ENCODE results near the gene VAC14.
A peak's percentile ranks its signal among the peaks of the same experiment; 100 is the strongest.

VAC14 gene

DNA sequence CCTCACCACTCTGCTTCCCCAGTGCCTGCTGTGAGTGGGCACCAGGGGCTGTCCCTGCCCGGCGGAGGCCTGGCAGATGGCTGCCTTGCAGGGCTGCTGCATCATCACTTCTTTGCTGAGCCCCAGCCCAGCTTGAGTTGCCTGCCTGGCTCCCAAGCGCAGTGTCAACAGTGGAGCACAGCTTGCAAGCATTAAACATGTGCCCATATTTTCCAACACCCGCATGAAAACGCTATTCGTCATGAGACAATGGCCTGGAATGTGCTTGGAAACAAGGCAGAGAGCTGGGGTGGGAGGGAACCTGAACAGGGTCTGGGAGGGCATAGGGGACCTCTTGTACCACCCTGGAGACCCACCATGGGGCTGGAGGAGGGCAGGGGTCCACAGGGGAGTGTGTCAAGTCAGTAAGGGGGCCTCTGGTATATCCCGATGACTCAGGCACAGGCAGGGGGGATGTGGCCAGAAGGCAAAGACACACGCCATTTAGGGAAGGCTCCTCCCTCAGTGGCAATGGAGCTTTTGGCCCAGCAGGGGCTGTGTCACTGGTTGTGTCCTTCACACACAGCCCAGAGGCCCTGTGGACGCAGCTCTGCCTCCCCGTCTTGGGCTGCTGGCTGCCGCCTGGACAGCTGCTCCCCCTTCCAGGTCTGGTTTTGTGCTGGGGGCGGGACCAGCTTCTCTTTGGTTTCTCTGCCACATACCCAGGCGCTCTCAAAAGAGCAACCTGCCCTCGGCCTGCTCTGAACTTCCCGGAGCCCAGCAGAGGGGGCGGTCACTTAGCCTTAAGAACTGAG, 97.7 kb downstream of the VAC14 start:
- peak; percentile 83 for DNase-seq

- DNase-seq: no peak
Observed at GRCh38 chr16:70702624-70703023, 98.3 kb downstream of the VAC14 start.

GRCh38 chr16:70701998-70702397, 99.0 kb downstream of the VAC14 start:
- no peak for DNase-seq

DNA sequence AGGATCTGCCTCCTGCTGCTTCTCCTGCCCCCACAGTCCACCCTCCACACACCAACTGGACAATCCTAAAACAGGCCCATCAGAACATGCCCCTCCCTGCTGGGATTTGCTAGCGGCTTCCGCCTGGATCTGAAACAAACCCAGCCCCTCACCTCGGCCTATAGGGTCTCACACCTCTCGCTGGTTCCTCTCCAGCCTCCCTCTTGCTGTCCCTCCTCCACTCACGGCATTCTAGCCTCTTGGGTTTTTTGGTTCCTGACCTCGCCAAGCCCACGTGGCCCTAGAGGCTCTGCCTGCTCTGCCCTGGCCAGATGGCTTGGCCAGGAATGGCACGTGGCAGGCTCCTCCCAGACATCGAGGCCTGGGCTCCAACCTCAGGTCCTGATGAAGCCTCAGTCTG, 99.4 kb downstream of the VAC14 start:
- DNase-seq: no peak

- no peak for DNase-seq
Observed at GRCh38 chr16:70701036-70701435, 99.9 kb downstream of the VAC14 start.

DNA sequence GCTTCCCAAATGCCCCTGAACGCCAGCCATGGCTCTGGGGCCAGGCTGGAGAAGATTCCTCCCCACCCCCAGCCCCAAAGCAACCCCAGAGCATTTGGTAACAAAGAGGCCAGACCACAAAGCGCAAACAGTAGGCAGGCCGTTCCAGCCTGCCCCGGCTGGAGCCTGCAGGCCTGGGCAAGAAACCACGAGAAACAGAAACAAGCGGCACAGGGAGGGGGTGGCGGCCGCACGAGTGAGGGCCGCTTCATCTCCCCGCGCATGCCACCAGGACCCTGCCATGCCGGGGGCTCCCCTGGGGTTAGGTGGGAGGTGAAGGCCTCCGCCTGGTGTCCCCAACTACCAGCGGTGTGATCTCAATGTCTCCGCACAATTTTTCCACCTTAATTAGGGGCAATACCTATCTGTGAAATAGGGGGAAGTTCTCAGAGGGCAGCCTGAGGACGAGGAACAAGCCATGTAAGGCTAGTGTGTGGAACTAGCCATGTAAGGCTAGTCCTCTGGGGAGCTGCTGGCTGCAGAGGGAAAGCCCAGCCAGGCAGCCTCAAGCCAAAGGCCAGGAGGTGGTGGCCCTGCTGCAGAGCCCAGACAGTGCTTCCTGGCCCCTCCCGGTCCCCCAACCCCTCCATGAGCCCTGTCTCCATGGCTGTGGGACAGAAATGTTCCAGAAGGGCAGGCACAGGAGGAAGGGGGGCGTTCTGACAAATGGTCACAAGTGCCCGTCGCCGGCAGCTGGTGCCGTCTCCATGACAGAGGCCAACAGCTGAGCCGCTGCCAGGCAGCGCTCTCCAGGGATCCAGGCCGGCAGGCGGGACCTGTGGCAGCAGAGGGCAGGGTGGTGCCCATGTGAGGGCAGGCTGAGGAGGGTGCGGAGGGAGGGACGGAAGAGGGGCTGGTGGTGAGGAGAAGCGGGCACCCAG, 100.6 kb downstream of the VAC14 start:
- peak; percentile 87 for DNase-seq

DNA sequence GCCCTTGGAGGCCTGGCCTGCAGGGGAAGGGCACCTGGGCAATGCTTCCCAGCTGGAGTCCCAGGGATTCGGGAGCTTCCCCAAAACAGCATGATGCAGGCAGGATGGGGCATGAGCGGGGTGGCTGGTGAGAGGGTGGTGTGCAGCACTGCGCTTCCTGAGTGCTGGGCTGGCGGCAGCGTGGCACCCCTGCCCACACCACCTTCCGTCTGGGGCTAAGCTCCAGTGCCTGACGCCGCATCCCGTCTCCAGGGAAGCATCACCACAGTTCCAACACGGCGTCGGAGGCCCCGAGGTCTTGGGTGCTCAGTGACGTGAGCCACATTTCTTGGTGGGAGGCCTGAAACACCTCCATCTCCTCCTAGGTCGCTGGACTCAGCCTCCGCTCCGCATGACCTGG, 101.3 kb downstream of the VAC14 start:
- no peak for DNase-seq

DNA sequence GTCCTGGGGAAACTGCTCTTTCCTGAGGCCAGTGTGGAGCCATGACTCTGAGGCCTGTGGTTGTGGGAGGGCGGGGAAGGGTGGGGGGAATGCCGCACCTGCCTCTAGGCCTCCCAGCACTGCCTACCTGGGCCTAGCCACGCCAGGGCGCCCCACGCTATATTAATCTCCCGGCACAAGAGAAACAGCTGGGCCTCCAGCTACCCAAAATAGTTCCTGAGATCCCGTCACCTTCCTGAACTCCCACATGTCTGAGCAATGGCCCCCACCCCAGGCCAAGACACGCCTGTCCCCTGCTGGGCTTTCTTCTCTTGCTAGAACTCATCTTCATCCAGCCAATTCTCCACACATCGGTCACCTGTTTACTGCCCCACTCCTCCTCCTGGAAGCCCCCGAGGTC, 102.1 kb downstream of the VAC14 start:
- DNase-seq: no peak

- peak; percentile 77 for DNase-seq
Observed at GRCh38 chr16:70697594-70698170, 103.3 kb downstream of the VAC14 start.

- DNase-seq: peak; percentile 62
Observed at GRCh38 chr16:70696952-70697593, 103.9 kb downstream of the VAC14 start.

DNA sequence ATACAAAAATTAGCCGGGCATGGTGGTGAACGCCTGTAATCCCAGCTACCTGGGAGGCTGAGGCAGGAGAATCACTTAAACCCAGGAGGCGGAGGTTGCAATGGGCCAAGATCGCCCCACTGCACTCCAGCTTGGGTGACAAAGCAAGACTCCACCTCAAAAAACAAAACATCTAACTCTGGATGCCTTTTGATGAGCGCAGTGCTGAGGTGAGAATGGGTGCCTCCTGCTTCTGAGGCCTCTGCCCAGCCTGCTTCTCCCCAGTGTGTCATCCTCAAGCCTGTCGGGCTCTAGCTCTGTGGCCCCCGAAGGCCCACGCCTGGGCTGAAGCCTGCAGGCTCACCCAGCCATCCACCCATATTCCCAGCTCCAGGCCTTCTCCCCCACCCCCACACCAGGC, 104.6 kb downstream of the VAC14 start:
- DNase-seq: no peak

- DNase-seq: peak; percentile 67
Observed at GRCh38 chr16:70695331-70696070, 105.5 kb downstream of the VAC14 start.

GRCh38 chr16:70694868-70695218, 106.1 kb downstream of the VAC14 start:
- no peak for DNase-seq

- no peak for DNase-seq
Observed at GRCh38 chr16:70694088-70694867, 106.7 kb downstream of the VAC14 start.

DNA sequence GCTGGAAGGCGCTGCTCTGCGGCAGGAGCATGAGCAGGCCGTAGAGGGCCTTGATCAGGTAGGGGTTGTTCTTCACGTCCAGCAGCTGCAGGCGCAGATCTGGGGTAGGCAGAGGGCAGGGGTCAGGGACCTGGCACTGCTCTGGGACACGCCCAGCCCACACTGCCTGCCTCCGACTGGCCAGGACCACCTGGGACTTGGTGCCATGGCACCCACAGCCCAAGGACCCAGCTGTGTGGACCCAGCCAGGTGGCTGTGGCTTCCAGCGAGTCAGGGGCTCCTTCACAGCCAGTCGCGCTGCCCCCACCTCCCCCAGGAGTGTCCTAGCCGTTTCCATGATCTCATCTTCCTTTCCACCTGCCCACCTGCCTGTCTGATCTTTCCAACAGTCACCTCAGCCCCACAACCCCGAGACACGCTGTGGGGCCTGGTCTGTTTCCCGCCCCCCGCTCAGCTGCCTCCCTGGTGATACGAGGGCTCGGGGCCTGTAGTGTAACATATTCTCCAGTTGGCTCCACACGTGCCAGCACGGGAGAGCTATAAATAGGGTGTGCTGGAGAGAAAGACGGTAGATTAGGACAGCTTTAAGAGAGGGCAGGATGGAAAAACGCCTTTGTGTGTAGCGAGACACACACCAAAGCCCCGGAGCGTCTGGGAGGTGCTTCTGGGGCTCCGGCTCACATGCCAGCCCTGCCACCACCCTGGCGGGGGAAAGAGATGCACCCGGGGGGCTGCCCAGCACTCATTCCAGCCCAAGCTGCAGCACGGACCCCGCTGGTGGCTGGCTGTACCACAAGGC, 107.9 kb downstream of the VAC14 start:
- peak; percentile 85 for DNase-seq

DNA sequence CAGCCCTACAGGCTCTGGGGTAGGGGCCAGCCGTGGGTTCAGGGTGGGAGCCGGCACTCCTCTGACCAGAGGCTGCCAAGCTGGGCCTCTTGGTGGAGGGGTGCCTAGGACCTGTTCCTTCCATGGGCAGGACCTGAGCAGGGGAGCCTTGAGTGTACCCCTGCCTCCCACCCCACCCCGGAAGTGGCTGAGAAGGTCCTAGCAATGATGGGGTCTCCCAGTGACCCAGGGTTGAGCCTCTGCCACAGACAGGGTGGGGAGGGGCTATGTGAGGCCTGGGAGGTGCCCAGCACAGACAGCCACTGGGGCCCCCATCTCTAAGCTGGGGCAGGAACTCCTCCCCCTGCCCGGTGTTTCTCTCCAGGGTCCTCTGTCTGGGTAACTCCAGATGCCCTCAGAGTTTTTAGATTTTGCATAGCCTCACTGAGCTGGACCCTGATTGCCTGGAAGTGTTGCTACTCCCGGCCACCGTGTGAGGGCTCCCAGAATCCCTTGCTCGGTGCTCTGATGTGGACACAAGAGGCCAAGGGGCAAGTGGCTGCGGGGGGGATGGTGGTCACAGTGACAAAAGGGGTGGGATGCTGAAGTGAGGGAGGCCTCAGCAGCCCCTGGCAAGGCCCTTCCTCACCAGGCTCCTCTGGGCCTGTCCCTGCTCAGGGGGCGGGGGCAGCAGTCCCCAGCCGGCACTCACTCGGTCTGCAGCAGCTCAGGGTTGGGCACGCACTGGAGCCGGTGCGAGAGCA, 108.7 kb downstream of the VAC14 start:
- DNase-seq: no peak

DNA sequence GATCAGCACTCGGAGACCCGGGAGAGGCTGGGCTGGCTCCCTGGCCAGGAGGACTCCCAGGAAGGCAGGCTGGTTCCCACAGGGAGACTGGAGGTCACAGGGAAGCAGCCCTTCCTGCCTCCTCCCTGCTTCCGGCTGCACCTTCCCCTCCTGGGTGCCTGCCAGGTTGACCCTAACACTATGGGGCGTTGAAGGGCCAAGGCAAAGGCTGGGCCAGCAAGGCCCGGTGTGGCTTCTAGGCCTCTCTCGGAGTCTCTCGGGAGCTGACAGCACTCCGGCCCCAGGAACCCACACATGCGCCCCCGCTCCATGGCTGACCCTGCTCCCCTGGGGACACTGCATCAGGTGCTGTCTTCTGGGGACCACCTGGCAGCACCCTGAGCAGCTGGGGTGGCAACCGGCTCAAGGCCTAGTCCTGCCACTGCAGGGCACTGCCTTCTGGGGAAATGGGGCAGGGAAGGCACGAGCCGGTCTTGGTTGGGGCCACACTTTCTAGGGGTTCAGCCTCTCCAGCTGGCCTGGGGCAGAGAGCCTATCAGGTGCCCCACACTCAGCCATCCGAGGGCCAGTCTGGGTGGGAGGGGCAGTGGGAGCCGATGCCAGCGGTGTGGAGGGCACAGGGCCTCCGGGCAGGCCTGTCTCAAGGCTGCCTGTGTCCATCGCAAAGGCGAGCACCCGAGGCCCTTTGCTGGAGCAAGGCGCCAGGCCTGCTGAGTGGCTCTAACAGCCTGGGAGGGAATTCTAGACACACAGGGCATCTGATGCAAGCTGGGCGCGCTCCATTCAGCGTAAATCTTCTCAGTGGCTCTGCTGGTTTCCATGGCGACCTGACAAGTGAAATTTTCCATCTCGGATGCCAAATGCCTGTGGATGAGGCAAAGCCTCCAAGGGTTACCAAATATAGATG, 109.5 kb downstream of the VAC14 start:
- DNase-seq: peak; percentile 94

DNA sequence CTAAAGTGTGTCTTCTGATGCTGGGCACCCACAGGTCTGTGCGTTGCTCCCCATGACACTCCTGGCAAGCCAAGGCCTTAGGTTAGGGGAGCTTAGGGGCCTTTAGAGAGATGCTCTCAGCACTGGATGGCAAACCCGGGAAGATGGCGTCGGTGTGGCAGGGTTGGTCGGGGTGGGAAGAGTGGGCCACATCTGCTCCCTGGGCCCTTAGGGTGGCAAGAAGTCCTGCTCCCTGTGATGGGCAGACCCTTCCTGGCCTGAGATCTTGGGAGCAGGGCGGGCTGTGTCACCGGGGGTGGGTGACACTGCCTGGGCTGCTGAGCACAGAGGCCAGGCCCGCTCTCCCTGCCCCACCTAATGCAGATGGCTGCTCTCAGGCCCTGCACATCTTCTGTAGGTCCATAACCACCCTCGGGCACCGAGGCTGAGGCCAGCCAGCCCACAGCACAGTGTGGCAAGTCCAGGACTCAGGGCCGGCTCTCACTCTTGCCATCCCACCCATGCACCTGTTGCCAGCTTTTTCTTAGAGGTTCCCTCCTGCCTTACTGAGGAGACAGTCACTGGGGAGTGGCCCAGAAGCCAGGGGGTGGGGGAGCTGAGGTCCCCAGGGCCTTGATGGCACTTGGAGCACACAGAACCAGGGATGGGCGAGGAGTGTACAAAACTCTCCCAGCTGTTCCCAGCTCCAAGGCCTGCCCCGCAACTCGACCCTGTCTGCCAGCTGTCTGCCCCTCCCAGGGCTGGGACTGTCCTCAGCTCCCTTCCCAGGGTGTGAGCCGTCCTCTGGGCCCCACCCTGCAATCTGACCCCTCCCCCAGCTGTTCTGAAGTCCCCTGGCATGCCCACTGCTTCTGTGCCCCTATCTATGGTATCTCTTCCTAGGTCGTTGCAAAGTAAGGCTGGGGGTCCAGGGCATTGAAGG, 110.7 kb downstream of the VAC14 start:
- DNase-seq: peak; percentile 88
